GM19239 (cell line): ENCODE data around the gene CDCP1.
"Not testable (repeated sequence)": the region's sequence is repeated elsewhere in the genome, so short reads cannot be mapped to it uniquely, and the experiment has no call there.

ENCODE experiments used
- DNase-seq: peaks from one replicate; pipeline ENCODE4 v3.0.0; 2011; ENCODE audit warnings: low spot score; ENCODE audit not compliant: insufficient read length
- FAIRE-seq: peaks from 2 replicates; lab custom pipeline; 2011; peaks lifted over from hg19 to GRCh38; lab: Jason Lieb, UNC

Gene CDCP1

DNA sequence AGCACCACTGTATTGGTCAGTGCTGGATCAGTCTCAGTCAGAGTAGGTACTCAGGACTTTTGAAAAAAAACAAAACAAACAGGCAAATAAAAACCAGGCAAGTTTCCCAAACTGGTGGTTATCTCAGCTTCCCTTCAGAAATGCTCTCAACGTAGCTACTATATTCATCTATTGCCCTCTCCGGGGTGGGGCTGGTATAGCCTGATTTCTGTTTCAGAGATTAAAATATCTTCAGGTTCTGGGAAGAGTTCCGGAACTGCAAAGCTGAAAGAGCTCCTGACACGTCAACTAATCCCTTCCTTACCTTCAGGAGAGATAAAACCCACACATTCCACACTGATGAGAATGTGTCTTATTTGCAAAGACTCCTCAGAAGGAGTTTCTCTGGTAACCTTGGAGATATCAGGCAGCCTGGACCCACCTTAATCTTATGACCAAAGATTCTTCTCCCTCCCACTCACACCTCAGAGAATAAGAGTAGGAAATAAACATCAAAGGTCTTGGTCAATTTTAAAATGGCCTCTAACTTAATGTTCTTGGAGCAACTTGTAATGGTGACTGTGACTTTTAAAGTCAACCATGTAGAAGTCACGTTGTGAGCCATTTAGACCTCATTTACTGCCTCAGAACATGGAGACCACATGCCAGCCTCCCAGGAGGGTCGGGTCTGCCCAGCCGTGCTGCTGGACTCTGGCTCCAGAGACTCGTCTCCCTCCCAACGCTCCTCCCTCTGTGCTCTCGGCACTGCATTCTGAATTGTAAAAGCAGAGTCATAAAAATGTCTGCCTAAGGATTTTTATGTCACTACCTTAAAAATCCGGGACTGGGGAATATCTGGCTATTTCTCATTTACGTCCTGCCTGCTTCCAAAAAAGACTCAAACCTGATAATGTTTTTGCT lies 53.8 kb downstream of the CDCP1 start:
- DNase-seq (no peak), FAIRE-seq (no peak)

DNA sequence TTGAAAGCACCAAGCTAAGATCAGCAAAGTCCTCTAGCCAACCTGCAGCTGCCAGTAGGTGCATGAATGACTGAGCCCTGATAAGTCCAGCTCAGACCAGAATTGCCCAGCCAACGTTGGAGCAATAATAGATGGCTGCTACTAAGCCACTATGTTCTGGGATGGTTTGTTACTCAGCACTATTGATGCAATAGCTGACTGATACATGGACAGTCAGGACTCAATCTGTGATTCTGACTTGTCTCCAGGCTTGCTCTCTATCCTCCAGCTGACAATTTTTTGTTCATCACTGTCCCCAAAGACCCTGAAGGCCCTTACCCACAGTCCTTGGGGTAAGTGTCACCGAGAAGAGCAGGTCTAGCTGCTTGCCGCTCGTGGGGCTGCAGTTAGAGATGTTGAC lies 55.3 kb downstream of the CDCP1 start:
- FAIRE-seq (no peak), DNase-seq (no peak)

DNA sequence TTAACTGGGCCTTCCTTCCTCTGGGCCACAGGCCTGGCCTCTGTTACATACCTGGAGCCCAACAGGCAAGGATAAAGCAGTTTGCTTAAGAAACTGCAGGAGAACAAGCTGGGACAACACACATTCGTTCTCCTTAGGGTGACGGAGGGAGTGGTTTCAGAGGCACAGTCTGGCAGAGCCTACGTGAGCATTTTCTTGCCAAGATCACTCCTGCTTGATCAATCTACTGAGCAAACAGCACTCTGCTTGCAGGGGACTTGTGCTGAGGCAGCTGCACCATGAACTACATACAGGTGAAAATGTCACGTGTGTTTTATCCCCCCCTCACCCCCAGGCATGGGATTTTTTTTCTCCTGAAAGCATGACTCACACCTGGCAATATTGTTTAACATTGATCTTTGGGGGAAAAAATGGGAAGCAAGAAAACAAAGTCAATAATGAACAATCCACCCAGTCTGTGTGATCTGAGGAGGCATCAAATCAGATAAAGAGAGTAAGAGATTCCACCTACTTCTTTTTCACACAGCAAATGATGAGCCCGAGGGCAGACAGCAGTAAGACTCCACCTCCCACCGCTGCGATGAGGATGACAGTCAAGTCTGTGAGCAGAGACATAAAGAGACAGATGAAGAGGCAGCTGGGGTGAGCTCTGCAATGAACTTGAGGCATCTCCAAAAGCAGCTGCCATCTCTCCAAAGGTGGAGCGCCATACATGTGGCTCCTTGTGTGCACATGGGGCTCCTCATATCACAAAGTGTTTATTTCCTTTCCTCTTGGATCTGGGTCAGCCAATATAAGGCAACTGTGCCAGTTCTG lies 57.4 kb downstream of the CDCP1 start:
- FAIRE-seq (no peak), DNase-seq (no peak)

DNA sequence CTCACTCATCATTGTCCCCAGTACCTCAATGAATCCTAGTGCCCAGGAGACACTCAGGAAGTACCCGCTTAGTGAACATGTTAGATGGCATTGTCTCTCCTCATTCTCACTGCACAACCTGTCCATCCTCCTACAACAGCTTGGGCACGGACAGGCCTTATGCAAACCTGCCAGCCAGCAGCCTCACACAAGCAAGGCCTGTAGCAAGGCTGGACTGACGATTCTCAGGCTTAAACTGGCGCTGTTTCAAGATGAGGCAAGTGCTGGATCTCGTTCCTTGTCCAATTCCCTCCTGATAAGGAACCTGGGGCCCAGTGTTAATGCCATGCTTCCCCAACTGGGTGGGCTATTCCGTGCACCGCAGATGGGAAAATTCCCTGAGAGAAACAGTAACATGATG lies 59.0 kb downstream of the CDCP1 start:
- DNase-seq (no peak), FAIRE-seq (no peak)

DNA sequence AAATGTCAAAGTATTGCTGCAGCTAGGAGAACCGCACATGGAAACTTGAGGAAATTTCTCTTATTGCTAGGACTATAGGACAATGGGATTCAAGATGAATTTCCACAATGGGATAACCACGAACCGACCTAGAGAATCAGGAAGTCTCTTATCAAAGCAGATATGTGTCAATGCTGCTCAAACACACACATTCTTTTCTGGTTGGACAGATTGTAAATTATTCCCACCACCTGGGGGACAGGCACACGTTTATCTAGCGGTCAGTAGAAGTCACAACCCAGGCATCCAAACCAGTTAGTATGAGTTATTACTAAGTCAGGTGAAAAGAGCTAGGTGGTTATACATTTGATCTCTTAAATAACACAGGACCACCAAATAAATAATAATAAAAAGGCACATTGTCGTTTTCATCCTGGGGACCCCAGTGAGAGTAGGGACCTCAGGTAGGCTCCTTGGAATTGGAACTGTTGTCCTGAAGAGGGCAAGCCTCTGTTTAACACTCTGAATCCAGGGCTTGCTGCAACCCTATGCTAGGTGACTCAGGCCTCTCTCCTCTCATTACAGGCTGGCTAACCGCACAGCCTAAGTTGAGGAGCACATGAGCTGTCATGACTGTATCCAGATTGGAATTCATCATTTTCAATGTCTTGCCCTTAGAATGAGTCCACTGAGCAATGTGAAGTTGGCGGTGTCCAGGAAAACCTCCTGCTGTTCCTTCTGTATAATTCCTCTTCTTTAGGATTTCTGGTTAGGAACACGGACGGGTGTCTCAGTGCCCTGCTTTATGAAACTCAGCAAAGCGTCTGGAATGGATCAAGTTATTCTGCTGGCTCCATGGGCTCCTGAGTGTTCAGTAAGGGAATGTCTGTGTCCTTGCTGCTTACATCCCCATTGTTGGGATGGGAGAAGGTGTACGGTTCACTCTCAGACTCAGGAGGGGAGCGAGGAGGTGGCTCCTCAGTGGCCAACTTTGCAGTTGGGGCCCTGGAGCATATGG lies 61.1 kb downstream of the CDCP1 start:
- no peak for DNase-seq
- no peak for FAIRE-seq

DNA sequence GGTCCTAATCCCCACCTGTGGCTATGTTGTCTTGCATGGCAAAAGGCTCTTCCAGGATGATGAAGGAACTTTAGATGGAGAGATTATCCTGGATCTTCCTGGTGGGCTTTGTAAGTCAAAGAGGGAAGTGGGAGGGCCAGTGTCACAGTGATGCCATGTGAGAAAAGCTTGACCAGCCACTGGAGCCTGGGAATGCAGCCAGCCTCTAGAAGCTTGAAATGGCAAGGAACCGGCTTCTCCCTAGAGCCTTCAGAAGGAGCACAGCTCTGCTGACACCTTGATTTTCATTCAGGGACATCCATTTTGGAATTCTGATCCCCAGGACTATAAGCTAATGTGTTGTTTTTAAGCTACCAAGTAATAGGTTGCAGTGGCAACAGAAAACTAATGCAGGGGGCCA lies 61.8 kb downstream of the CDCP1 start:
- no peak for FAIRE-seq

DNA sequence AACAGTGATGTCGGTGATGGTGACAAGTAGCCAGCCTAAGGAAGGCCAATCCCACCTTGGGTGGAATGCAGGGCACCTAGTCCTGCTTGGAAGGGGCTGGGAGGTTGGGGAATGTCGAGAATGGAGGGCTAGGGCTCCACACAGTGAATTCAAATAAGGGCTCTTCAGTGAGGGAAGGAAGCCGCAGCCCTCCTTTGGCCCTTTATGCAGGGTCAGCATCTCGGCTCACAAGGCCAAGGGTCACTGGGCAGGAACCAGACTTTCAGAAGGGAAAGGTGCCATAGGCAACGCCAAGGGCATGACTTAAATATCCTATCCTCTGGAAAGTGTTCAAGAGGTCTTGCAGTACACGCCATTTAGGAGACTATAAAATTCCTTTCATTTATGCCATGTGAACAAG lies 63.2 kb downstream of the CDCP1 start:
- no peak for FAIRE-seq
- no peak for DNase-seq

More for the DNA sequence above, 61.8 kb downstream of the CDCP1 start:
- DNase-seq, result no peak

DNA sequence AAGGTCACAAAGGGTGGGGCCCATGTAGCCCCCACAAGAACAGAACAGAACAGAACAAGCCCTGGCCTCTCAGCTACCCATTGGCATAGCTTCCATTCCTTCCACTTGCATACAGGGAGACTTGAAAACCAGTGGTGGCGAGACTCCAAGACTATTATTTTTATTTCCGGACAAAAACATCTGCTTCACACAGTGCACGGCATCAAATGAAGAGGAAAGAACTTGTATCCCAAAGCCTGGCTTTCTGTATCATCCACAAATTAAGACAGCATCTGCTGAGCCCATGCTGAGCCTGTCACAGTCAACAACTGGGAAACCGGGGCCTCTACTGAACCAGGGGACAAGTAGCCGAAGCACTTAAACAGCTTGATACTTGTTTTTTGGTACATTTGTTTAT lies 64.0 kb downstream of the CDCP1 start:
- DNase-seq, result no peak
- FAIRE-seq, result no peak

DNA sequence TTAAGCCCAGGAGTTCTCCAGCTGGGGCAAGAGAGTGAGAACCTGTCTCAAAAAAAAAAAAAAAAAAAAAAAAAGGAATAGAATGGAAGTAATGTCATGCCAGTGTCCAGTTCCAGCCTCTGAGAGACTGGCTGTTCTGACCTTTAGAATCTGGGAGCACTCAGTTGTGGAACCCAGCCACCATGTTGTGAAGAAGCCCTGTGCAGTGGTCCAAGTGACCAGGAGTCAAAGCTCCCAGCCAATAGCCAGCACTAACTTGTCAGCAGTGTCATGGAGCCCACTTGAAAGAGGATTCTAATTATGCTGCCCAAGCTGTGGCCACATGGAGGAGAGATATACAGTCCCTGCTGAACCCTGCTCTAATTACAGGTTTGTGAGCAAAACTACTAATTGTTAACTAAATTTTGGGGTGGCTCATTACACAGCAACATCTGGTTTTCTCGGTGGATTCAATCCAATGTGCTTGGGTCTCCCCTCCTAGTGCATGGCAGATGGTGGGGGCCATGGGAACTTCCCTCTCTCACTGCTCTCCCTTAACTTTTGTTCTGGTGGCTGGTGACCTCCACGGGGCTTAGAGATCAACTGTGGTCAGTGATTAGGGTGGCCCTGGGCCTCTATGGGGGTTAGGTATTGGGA lies 64.6 kb downstream of the CDCP1 start:
- DNase-seq (no peak), FAIRE-seq (no peak)

DNA sequence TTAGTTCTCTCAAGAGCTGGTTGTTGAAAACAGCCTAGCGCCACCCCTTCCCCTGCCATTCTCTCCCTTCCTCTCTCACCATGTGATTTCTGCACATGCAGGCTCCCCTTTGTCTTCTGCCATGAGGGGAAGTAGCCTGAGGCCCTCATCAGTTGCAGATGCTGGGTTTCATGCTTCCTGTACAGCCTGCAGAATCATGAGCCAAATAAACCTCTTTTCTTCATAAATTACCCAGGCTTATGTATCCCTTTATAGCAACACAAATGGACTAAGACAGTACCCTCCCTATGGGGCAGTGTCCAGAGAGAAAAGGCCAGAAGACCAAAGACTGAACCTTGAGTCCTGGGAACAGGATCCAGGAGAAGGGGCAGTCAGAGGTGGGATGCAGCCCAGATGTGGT lies 65.4 kb downstream of the CDCP1 start:
- FAIRE-seq, result no peak
- no peak for DNase-seq

DNA sequence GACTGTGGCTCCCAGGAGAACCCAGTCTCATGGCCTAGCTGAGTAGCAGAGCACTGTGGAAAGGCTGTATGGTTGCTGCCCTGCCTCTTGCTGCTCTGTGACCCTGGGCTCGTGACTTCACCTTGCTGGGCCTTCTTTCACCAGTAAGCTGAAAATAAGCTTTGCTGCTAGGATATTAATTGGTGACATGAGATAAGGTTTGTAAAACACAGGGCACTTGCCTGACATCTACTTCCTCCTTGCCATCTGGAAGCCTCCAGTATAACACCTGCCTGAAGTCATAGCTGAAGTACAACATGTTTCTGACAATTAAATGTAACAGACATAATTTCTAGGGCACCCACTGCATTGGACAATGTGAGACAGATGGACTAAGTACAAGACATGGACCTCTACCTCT lies 66.5 kb downstream of the CDCP1 start:
- DNase-seq (no peak), FAIRE-seq (no peak)

DNA sequence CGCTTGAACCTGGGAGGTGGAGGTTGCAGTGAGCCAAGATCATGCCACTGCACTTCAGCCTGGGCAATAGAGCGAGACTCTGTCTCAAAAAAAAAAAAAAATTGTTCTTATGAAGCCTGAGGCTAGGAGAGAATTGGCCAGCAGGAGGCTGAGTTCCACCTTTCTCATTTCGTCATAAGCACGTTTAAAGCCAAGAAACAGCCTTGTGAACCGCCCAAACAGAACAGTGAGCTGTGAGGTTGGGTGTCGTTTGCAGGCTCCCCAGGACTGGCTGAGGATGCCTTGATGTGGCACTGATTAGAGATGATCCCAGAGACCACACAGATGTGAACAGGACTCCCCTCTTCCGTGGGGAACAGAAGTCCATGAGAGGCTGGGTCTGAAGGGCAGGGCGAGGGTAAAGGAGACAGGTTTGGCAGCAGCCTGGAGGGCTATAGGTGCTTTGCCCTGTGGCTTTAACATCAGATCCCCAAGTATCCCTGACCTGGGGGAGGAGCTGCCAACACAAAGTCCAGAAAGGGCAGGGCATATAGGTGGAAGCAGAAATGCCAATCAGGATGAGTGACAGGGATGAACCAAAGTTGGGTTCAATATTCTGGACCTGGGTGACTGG lies 67.2 kb downstream of the CDCP1 start:
- DNase-seq, result no peak
- FAIRE-seq, result no peak

DNA sequence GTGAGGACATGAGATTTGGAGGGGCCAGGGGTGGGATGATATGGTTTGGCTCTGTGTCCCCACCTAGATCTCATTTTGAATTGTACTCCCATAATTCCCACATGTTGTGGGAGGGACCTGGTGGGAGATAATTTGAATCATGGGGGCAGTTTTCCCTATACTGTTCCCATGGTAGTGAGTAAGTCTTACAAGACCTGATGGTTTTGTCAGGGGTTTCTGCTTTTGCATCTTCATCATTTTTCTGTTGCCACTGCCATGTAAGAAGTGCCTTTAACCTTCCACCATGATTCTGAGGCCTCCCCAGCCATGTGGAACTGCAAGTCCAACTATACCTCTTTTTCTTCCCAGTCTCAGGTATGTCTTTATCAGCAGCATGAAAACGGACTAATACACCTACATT lies 67.9 kb downstream of the CDCP1 start:
- FAIRE-seq, DNase-seq: not testable (repeated sequence)

DNA sequence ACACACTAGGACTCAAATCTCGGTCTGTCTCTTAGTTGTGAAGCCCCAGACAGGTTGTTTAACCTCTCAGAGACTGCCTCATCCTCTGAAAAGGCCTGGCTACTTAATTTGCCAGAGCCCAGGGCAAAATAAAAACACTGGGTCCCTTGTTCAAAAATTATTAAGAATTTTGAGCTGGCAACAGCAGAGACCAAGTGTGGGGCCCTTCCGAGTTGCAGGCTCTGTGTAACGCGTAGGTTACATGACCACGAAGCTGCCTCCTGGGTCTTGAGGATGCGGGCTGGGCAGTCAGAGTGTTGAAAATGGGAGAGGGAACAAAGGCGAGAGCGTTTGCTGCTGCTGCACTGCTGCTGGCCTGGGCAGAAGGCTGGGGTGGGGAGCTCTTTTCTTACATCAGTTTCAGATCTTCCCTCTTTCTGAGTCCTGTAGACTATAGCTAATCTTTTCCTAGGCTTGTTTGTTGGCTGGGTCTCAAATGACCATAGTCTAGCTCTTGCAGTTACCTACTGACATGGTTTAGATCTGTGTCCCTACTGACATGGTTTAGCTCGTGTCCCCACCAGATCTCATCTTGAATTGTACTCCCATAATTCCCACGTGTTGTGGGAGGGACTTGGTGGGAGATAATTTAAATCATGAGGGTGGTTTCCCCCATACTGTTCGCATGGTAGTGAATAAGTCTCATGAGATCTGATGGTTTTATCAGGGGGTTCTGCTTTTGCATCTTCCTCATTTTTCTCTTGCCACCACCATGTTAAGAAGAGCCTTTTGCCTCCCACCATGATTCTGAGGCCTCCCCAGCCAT lies 70.2 kb downstream of the CDCP1 start:
- FAIRE-seq (no peak), DNase-seq (no peak)

DNA sequence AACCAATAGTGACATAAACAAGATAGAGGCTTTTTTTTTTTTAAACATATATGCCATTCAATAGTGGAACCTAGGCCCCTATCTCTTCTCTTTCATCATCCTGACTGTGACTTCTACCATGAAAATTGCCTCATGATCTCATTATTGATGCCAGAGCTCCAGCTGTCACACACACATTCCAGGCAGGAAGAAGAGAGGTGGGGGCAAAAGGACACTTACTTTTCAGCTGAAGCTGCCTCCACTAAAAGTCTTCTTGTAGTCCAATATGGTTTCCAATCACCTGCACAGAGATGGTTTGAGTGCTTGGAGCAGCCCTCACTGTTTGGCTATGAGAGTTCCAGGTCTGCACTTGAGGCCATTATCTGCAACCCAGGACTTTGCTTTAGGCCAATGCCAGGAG lies 75.1 kb downstream of the CDCP1 start:
- FAIRE-seq, result no peak
- DNase-seq, result no peak

DNA sequence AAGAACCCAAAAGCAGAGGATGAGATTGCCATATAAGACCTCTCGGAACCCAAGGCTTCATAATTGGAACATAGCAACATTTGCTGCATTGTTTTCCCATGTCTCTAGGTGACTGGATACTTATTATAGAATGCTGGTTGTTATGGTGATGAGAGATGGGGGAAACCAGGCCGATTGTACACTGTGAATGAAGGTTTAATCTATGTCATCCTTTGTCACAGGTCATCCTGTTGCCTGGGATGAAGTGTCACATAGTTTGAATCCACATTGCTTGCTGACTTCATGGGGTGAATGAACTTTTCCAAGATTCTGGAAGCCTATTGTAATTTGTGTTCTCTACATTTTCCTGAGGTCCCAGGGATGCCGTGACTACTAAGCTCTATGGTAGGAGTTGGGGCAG lies 78.2 kb downstream of the CDCP1 start:
- FAIRE-seq (no peak), DNase-seq (no peak)

DNA sequence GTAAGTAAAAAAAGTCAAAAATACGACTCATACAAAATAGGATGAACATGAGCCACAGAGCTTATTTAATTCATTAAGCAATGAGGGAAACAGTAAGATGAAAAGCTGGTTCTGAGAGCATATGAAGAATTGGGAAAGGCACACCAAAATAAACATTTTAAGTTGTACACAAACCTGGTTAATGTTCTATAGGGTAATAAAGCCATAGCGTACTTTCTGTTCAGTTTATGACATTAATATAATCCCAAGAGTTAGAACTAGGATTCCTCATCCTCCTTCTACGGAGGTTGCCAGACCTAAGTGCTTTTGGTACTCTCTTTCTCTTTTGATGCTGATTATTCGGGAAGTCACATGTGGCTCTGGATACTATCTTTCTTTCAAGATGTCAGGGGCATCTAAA lies 78.7 kb downstream of the CDCP1 start:
- FAIRE-seq (no peak), DNase-seq (no peak)

DNA sequence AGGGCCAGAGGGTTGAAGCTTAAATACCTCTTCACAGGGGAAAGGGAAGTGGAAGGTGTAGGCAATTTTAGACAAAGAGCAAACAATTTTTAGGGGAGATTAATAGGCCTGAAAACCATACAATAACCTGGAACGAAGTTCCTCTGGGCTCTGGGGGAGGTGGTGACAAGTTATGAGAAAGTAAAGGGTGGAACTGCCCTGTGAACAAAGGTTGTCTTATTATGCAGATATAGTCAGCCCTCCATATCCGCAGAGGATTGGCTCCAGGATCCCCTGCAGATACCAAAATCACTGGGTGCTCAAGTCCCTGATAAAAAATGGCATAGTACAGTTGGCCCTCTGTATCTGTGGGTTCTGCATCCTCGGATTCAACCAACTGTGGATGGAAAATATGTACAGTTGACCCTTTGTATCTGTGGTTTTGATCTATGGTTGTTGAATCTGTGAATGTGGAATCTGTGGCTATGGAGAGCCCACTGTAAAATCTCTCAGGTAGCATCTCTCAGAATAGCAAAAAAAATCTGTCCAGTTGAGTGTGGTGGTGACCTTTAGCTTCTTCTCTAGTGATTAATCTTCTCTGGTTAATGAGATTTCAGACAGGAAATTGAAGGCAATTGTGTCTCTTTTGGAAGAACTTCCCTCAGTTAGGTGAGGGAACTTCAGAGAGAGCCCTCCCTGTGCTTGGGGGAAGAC lies 79.9 kb downstream of the CDCP1 start:
- FAIRE-seq (no peak), DNase-seq (no peak)
